GM21825 (cell line): ENCODE measurements around the gene APOO.

Experiments used
- ATAC-seq: cut with Tn5 transposase; IDR thresholded peaks from one replicate; pipeline ENCODE4 v1.9.1; 2021; ENCODE audit warnings: mild to moderate bottlenecking, moderate library complexity; ENCODE audit not compliant: unreplicated experiment

APOO gene

DNA sequence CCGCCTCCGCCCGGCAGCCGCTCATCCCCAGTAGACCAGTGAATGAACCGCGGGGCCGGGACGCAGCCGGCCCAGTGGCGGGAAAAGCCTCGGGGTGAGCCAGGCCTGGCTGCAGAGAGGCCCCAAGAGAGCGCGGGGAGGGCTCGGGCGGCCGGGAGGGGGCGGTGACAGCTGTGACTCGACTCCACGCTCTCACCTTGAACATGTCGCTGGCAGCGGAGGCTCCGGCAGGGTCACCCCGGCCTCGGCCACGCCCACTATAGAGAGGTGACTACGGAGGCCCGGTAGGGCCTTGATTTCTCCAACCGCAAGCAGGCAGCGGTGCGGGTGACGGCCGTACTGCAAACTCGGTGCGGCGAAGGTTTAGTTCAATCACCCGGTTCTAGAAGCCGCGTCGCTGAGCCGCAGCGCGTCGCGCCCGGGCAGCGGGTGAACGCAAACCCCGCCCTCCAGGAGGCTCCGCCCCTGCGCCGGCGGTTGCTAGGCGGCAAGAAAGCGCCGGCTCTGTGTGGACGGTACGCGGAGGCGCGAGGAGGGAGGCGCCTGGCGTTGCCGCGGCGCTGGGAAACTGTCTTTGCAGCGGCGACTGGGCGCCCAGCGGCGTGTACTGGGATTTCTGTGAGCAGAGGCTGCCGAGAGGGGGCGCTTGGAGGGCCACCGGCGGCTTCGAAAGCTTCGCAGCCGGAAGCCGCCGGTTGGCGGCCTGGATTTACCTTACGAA is at the start of gene APOO, which contains the start of gene CXorf58:
TSS of gene APOO (minus strand) at position 441 of the 721 bp plus-strand sequence. CDS start at position 205, 236 bp downstream.
TSS of gene CXorf58 (plus strand) at position 509 of the 721 bp plus-strand sequence. CDS start 2,297 bp downstream, outside the sequence.
- ATAC-seq = peak; percentile 92

DNA sequence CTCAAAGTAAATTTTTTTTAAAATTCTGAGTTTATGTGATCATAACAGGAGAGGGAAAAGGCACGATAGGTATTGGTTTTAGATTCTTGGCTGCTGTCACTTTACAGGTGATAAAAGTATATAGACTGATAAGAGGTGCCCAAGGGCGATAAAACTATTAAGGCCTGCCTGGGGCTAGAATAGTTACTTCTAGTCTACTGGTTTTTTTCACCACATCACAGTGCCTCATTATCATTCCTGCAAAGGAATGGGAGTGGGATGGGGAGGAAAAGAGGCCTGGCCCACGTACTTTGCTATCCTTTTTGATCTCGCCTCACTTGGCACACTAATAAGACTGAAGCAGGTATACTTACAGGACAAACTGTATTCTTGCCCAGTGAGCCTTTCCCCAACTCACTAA is 46.7 kb upstream of the APOO start:
- ATAC-seq = no peak

DNA sequence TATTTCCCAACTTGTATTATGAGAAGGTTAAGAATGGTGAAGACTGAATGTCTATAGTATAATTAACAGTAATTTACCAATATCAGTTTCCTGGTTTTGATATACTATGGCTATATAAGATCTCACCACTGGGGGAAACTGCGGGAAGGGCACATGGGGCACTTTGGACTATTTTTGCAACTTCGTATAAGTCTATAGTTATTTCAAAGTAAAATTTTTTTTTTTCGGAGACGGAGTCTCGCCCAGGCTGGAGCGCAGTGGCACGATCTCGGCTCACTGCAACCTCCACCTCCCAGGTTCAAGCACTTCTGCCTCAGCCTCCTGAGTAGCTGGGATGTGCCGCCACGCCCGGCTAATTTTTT is 46.2 kb upstream of the APOO start:
- ATAC-seq = no peak

DNA sequence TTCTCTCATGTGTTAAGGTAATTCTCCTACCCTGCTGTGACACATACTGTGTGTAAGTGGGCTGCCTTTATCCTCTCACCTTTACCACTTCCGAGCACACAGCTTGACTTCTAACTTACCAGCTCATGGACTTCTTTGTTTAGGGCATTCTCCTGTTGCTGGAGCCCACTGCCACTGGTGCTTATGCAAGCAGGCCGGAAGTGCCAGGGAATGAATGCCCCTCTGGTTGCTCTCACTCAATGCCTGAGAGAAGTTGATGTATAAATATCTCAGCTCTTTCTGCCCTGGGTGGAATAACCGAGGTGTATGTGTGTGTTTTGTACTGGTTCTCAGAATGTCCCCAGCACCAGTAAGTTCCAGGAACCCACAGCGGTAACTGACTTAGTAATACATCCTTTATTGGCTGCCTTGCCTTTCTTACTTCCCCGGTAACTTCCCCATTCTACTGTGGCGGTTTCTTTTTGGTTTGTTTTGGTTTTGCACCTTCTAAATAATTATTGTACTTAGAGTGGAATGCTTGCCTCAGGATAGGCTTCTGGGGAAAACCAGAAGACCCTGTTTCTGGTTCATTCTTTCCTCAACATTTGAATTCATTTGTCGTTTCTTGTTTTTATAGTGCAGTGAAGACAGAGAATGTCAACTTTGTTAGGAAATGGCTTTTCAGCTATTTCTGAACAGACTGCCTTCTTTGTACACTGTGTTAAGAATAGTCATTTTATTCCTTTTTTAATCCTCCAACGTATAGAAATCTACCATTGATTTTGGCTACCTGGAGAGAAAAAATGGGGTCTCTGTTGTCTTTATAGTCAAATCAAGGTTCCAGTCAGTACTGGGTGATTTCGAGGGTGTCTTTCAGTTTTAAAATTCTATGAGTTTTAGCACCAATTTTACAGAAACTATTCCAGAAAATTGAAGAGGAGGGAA is 45.5 kb upstream of the APOO start:
- peak; percentile 96 for ATAC-seq

DNA sequence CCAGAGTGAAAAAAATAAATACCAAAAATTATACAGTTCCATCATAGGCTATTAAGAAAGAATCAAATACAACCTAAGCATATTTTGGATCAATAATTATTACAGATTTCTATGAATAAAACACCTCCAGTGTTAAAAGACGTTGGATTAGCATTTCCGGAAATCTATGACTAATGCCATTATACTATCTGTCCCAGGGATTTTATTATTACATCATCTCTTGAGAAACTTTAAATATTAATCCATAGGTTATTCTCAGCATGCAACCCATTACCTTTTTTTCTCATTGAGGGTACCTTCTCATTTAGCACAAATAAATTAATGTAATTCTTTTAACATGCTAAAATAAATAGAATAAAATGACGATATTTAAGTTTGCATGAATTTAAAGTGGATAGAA is 44.7 kb upstream of the APOO start:
- ATAC-seq = no peak

DNA sequence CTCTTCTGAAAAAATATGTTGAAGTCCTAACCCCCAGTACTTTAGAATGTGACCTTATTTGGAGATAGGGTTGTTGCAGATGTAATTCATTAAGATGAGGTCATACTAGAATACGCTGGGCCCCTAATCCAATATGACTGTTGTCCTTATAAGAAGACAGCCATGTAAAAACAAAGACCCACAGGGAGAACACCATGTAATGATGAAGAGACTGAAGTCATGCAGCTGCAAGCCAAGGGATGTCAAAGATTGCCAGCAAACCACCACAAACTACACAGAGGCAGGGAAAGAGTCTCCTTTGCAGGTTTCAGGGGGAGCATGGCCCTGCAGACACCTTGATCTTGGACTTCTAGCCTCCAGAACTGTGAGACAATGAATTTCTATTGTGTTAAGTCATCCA is 37.5 kb upstream of the APOO start:
- no peak for ATAC-seq

DNA sequence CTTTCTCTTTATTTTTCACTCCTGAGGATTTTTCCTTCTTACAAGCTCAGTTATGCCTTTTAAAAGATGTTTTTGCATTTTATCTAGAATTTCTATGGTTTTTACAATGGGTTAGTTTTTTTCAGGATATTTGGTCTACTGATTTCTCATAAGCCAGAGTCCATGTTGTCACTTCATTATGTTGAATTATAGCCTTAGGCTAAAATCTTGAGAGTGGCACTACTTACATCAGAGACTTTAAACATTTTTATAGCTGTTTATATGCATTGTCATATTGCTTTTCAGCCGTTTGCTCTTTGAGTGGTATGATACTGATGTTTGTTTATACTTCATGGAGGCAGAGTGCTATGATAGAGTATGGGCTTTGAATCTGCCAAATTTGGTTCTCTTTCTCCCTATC is 36.5 kb upstream of the APOO start:
- no peak for ATAC-seq

DNA sequence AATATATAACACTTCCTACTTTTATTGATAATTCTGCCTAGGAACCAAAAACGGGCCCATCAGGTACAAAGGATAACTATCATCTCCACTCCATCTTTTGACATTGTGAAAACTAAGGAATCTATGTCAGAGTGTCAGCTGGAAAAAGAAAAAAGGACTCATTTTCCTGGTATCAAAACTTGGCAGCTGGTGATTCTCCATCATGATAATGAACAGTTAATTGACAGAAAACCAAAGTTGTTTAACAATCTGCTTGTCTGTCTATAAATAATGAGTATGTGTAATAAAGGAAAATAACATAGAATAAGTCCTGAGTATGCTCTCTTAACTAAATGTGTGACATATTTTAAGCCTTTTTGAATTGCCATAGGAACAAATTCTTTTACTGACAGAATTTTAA is 31.5 kb upstream of the APOO start:
- ATAC-seq = no peak

DNA sequence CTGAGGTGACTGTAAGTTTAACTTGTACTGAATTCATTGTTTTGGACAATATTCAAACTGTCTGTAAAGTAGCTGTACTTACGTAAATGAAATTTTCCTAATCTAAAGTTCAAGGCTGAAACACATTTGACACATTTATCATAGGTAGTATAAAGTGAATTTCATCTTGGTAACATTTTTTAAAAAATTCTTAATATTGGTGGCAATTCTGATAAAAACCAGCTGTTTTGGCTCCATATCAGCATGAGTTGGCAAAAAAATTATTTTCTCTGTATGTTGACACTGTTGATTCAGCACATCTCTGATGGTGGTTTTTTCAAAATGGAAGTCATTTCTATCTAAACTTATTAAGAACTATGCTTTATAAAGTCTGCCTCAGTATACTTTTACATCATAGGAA is 31.0 kb upstream of the APOO start:
- ATAC-seq = no peak

DNA sequence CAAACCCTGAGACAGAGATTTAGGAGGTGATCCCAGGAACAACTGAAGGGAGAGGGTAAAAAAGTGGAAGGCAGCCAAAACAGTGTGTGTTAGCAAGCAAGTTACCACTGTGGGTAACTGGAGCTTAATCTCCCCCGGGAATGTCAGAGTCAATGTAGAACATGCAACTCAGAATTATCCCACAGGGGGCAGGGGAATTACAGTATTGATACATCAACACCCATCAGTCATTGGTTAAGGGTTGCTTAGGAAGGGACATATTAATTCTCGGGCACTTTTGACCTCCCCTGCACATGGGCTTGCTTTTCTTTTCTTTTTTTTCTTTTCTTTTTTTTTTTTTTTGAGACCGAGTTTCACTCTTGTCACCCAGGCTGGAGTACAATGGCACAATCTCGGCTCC is 29.4 kb upstream of the APOO start:
- ATAC-seq = no peak

DNA sequence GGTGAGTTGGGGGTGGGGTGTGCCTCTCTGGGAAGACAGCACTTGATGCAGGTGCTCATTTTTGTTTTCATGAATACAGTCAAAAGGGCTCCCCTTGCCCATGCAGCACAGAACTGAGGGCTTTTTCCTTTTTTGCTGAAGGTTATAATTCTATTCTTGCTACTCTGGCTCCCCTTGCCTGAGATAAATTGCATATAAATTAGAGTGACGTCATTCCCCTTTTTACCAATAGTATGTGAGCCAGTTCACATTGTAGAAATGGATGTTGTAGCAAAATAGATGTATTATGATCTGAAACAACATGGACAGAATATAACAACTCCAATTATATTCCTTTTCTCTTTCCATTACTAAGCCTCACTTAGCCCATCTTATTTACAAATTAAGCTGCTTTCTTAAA is 28.4 kb upstream of the APOO start:
- ATAC-seq = no peak

DNA sequence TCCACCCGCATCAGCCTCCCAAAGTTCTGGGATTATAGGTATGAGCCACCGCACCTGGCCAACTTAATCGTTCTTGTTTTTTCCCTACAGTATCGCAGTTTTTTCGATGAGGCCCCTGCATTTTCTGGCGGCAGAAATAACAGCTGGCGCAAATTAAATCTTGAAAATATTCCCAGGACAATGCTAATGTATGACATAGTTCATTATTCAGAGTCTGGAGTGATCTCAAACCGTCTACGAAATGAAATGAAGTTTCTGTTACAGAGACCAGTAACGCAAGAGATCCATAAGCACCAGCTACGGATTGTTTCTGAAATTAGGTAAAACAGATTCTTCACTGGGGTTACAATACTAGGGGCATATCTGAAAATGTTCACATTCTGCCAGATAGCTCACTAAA is 27.4 kb upstream of the APOO start:
- ATAC-seq = no peak

DNA sequence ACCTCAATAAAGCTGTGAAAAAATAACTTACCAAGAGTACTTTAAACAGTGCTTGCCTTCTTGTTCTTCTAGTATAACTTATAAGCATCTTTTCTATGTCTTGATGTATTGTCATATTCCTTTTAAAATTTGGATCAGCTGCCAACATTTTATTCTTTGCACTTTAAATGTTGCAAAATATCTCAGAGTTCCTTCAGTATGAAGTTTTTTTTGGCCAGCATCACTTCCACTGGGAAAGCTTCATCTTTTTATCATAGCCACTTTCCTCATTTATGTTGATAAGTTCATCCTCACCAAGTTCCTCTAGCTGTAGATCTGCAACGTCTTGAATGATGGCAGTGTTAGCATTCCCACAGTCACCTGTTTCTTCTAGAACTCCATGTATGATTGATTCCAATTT is 24.3 kb upstream of the APOO start:
- no peak for ATAC-seq

DNA sequence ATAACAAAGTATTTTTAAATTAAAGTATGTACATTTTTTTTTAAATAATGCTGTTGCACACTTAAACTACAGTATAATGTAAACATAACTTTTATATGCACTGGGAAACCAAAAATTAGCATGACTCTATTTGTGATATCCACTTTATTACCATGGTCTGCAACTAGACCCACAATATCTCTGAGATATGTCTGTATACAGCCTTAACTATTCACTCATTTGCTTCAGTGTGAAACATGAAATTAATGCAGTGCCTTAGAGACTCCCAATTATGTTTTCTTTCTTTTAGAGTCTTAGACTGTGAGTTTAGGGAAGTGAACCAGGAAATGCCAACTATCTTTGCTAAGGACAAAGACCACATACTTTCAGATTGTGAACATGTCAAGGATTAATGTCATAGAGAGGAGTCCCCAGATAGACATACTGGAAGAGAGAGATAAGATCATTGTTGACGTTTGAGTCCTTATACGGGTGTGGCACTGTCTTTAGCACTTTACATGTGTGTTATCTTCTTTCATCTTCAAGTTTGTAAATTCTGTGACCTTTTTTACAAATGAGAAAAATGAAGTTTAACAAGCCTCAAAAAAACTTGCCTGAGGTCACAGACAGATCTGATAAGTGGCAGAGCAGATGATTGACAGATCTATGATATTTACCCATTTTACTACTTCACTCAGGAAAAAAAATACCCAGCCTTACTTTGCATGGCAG is 23.3 kb upstream of the APOO start:
- ATAC-seq = no peak

DNA sequence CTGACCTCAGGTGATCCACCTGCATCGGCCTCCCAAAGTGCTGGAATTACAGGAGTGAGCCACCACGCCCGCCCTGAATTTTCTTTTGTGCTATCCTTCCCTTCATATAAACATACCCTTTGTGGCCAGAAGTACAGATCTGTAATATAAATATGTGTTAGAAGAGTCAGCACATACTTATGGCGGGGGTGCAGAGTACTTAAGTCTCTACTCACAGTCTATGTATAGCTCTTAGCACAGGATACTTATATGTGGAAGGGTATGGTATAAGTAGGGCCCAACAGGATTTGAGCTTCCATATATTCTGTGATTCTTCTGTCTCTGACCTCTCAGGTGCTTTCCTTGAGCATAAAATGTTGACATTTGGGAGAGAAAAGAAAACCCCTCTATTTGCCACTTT is 18.3 kb upstream of the APOO start:
- ATAC-seq = no peak

DNA sequence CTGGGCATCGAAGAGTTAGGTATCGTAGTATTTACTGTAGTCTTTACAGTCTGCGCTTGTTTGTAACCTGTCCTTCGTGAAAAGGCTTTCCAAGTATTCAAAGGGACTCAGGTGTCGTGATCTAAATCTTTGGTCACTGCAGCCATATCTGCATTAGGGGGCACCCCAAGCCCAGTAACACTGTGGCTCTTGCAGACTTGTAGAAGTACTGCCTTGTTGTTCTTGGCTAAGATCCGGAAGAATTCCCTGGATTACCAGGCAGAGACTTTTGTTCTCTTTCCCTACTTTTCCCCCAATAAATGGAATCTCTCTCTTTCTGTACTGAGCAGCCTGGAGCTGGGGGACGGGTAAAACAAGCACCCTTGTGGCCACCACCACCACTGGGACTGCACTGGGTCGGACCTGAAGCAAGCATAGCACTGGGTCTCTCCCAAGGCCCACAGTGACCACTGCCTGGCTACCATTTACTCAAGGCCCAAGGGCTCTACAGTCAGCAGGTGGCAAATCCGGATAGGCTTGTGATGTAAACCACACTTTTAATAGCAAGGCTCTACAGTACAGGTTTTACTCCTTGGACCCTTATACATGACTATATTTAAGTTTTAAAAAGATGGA is 12.1 kb upstream of the APOO start:
- no peak for ATAC-seq

DNA sequence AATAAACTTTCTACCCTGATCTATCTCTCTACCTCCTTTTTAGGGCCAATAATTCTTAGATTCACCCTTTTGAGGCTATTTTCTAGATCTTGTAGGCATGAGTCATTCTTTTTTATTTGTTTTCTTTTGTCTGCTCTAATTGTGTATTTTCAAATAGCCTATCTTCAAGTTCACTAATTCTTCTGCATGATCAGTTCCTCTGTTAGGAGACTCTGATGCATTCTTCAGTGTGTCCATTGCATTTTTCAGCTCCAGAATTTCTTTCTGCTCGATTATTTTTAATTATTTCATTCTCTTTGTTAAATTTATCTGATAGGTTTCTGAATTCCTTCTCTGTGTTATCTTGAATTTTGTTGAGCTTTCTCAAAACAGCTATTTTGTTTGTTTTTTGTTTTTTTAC is 11.4 kb upstream of the APOO start:
- no peak for ATAC-seq

DNA sequence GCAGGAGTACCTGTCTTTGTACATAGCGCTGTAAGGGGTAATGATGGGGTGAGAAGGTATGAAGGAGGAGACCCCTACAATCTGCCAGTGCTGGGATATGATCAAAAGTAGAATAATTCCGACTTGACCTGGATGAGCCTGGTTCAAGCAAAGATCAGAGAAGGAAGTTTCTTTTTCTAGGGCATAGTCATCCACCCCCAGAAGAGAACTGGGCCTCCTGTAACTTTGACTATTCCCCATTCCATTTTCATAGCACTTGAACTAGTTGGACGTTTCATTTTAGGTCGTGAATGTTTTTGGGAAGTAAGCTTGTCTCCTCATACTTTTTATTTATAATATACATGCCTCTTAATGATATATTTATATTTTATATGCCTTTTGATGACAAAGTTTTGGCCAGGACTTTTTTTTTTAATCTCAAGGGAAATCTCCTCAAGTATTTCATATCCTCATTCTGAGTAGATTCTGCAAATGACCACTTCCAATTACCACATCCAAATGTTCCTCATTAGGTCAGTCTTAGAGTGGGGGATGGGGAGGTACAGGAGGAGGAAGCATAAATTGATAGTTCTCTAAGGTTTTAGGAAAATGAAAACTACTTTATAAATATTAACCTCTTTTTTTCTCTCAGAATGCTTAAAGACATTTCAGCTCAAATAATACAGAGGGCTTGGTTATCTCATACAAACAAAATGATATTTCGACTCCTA is 3.5 kb upstream of the APOO start:
- ATAC-seq = no peak

DNA sequence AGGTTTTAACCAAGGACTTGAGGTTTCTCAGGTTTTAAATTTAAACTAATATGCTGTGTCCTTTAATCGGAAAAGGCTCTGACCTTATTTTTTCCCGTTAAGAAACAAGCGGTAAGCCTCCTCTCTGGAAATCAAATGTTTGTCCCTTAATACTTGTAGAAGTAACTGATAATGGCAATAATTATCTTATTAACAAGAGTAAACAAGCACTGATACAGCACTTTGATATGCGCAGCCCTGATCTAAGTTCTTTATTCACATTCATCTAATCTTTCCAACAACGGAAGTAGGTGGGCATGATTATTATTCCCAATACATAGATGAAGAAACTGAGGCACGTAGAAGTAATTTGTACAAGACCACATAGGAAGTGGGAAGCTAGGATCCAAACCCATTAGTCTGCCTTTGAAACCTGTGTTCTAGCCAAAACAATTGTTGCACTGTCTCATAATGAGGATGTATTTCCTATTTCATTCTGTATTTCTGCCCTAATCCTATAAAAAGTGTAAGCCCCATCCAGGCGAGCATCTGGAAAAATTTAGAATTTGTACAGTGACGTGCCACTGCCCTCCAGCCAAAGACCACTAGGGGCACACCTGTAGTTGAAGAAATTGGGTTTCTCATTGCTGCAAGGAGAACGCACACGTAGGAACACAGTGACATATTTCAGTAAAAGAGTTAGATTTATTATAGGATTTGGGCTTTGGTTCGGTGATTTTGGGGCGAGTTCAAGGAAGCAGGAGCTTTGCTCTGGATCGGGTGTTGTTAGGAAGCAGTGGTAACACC is 674 bp upstream of the APOO start:
- no peak for ATAC-seq

DNA sequence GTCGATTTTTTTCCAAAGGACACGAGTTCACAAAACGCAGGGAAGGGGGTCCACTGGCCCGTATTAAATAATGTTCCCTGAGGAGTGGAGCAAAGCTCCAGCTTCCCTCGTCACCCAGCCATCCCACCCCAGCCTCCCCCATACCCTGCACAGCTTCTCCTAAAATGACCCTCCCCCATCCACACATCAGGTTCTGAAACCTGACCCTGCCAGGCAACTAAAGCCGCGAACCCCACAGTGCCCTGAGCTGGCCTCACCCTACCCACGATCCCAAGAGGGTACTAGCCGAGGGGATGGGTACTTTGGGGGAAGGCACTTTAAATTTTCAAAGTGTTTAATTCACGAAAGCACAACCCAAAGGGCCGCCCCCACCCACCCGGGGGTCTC is 634 bp downstream of the APOO start:
- ATAC-seq = peak; percentile 6
